T-helper 1 cell treated with Interleukin-12 subunit alpha and Interleukin-12 subunit beta and Interleukin-4 antibody, amounts not matched to agents 30 ng/mL and 1 ng/mL, for 36 hours (primary cell): ENCODE results near the gene C11orf58. TPM values are rescaled to one million over a fixed set of nuclear protein-coding genes. Genes with fewer than 3 reads are reported as not detected.

Experiments
- intact Hi-C: fragments of 100-400 bp; cut with micrococcal nuclease; formaldehyde crosslinking; loops from one replicate; pipeline ENCODE4 v1.15.1; 2024
- total RNA-seq: library from RNA; stranded (reverse); gene quantifications from 2 replicates; pipeline ENCODE4 v1.2.3, GENCODE V29; 2022

The C11orf58 gene
- total RNA-seq, result 118 and 130 TPM in 2 replicates

- intact Hi-C loops, result loop anchor here (1.0 to 5.0 kb wide), 12 partner anchors 11 to 1848 kb away; partner anchors contain the start of genes GTF2H1, HPS5, NCR3LG1 and RPS13
These were observed at the start of gene C11orf58 for GRCh38 chr11:16738193-16738946. Gene C11orf58 (plus strand): TSS chr11:16738647. CDS start chr11:16738779, 132 bp downstream.

GRCh38 chr11:16690086-16690485 lies 48.4 kb upstream of the C11orf58 start:
- intact Hi-C loops, result no loop called here

DNA sequence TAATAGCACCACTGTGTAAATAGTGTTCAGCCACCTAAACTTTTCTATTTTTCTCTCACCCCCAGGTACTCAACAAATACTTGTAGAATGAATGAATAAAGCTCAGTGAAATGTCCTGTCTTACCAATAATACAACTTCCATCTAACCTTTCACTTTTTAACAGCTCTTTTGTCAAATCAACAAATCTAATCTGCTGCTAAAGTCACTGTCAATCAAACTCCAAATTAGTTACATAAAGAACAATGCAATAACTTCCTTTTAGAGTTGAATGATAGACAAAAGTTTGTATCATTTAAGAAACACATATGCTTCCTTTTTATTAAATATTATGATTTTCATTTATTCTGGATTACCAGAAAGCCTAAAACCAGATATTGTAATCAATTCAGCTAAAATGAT lies 34.7 kb upstream of the C11orf58 start:
- intact Hi-C loops, result no loop called here

- intact Hi-C loops, result no loop called here
These were observed 24.9 kb upstream of the C11orf58 start for GRCh38 chr11:16713594-16713993.

- intact Hi-C loops, result no loop called here
These were observed 15.7 kb upstream of the C11orf58 start for GRCh38 chr11:16722581-16723344.

DNA sequence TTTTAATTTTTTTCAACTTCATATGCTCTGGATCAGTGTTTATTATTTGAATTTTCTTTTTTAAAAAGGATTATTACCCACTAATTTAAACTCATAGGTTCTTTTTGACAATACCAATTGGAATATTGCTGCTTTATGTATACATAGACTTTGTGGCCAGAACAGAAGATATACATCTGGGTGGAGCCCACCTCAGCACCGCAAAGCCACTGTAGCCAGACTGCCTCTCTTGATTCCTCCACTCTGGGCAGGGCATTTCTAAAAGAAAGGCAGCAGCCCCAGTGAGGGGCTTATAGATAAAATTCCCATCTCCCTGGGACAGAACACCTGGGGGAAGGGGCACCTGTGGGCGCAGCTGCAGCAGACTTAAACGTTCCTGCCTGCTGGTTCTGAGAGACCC lies 10.6 kb upstream of the C11orf58 start:
- intact Hi-C loops, result no loop called here

- intact Hi-C loops, result loop anchor here (1.0 to 5.0 kb wide), 12 partner anchors 11 to 1847 kb away; partner anchors contain the start of genes GTF2H1, HPS5, NCR3LG1 and RPS13
These were observed 642 bp upstream of the C11orf58 start for GRCh38 chr11:16737818-16738192.

- intact Hi-C loops, result loop anchor here (1.0 to 5.0 kb wide), 12 partner anchors 10 to 1848 kb away; partner anchors contain the start of genes GTF2H1, HPS5, NCR3LG1 and RPS13
These were observed 734 bp downstream of the C11orf58 start for GRCh38 chr11:16738947-16739815.

GRCh38 chr11:16741473-16741872 lies 3.0 kb downstream of the C11orf58 start:
- intact Hi-C loops, result no loop called here

- intact Hi-C loops, result no loop called here
These were observed 5.0 kb downstream of the C11orf58 start for GRCh38 chr11:16743478-16743877.

DNA sequence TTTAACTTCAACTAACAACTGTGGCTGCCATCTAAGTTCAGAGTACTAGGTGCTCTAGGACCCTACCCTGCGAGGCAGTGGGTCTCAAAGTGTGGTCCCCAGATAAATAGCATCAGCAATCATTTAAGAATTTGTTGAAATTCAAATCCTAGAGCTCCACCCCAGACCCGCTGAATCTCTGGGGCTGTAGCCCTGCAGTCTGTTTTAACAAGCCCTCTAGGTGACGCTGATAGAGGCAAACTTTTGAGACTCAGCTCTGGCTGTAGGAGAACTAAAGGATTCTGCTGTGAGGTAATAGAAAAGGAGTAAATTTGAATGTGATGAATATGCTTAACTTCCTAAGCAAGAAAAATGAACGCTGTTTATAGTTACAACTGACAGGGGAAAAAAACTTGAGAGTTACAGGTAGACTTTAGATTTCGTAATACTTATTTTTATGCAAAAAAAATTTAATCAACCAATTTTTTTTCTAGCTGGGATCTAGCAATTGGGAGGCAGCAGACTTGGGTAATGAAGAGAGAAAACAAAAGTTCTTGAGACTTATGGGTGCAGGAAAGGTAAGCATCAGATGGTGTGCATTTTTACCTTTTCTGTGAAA lies 5.8 kb downstream of the C11orf58 start:
- intact Hi-C loops, result no loop called here

DNA sequence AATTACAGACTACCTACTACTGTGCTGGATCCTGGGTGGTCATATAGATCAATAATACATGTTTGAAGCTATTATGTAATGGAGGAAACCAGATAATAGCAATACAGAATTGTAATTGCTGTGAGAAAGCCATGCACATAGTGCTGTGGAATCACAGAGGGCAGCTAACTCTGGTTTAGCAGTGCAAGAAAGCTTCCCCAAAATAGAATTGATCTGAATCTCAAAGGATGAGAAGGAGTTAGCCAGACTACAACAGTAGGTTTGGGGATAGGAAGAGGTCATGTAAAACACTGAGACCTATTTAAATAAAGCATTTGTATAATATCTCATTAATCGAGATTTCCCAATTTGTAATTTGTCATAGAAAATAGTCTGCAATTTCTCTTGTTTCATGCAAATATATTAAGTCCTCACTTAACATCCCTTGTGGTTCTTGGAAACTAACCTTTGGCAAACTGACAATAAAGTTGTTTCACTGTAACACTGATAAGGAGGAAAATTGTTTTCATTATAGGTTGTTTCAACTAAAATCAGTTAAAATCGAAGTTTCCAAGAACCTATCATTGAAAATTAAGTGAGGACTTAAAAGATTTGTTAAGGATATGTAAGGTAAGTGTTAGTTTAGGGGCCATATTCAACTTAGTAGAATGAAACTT lies 7.6 kb downstream of the C11orf58 start:
- intact Hi-C loops, result no loop called here

- intact Hi-C loops, result loop anchor here (1.0 kb wide), 1 partner anchor 11 kb away; the partner anchor contains the start of gene C11orf58
These were observed 10.6 kb downstream of the C11orf58 start for GRCh38 chr11:16749092-16749491.

DNA sequence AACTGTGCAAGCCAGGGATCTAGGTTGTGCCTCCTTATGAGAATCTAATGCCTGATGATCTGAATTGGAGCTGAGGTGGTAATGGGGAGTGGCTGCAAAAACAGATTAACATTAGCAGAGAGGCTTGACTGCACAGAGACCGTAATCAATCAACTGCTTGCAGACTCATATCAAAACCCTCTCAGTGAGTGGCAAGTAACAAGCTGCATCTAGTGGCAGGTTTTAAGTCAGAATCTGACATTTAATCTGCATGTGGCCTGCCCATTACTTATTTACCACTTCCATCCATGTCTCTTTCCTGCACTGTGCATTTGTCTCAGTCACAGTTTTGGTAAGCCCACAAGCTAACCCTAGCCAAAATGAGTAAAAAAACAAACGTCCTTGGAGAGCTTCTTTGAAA lies 11.2 kb downstream of the C11orf58 start:
- intact Hi-C loops, result loop anchor here (1.0 kb wide), 1 partner anchor 11 kb away; the partner anchor contains the start of gene C11orf58

GRCh38 chr11:16750417-16750816 lies 12.0 kb downstream of the C11orf58 start:
- intact Hi-C loops, result no loop called here

GRCh38 chr11:16758382-16759024 lies 20.1 kb downstream of the C11orf58 start:
- intact Hi-C loops, result no loop called here

- intact Hi-C loops, result no loop called here
These were observed 21.5 kb downstream of the C11orf58 start for GRCh38 chr11:16759857-16760508.

- intact Hi-C loops, result no loop called here
These were observed 25.3 kb downstream of the C11orf58 start for GRCh38 chr11:16763746-16764145.

DNA sequence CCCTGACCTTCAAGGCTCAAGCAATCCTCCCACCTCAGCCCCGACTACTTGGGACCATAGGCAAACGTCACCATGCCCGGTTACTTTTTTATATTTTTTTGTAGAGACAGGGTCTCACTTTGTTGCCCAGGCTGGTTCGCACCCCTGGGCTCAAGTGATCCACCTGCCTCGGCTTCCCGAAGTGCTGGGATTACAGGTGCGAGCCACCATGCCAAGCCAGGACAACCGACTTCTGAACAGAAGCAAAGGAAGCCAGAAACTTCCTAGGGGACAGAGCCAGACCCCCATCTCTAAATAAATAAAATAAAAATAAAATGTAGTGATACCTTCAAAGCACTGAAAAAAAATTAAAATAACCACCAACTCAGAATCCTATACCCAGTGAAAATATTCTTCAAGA lies 26.4 kb downstream of the C11orf58 start:
- intact Hi-C loops, result no loop called here
